NCI-H187 (cell line): ENCODE data around the gene MTCH1.

Source experiments
- DNase-seq, 2 experiments: peaks; one replicate each; lab custom pipeline; 2025; lab: John Stamatoyannopoulos, UW

MTCH1 gene

GRCh38 chr6:37017606-37018197 lies 31.7 kb upstream of the MTCH1 start:
- no peak for DNase-seq

GRCh38 chr6:37016995-37017394 lies 31.0 kb upstream of the MTCH1 start:
- no peak for DNase-seq

GRCh38 chr6:37015532-37015931 lies 29.5 kb upstream of the MTCH1 start:
- no peak for DNase-seq

GRCh38 chr6:37014667-37015066 lies 28.7 kb upstream of the MTCH1 start:
- no peak for DNase-seq

GRCh38 chr6:37013516-37014491 lies 27.8 kb upstream of the MTCH1 start:
- DNase-seq: no peak

GRCh38 chr6:37011656-37012378 lies 25.8 kb upstream of the MTCH1 start:
- DNase-seq: no peak

- DNase-seq: no peak
These were observed 24.5 kb upstream of the MTCH1 start for GRCh38 chr6:37010402-37010892.

GRCh38 chr6:37008484-37009465 lies 22.8 kb upstream of the MTCH1 start:
- no peak for DNase-seq

- DNase-seq: no peak
These were observed 21.5 kb upstream of the MTCH1 start for GRCh38 chr6:37007340-37008043.

GRCh38 chr6:37006793-37007339 lies 20.9 kb upstream of the MTCH1 start:
- no peak for DNase-seq

GRCh38 chr6:37005827-37006567 lies 20.0 kb upstream of the MTCH1 start:
- no peak for DNase-seq

GRCh38 chr6:37005061-37005810 lies 19.2 kb upstream of the MTCH1 start, which contains the start of gene FGD2:
Gene FGD2, plus strand, starts transcription at chr6:37005655. Its CDS starts 163 bp downstream, at chr6:37005818.
- DNase-seq: no peak

- peak in 1 of 2 experiments; percentile 32 for DNase-seq
These were observed 18.3 kb upstream of the MTCH1 start for GRCh38 chr6:37004044-37004980.

GRCh38 chr6:36999751-37000125 lies 13.7 kb upstream of the MTCH1 start:
- peak; percentile 51 to 85 for DNase-seq

- peak; percentile 86 to 89 for DNase-seq
These were observed 13.2 kb upstream of the MTCH1 start for GRCh38 chr6:36999061-36999750.

GRCh38 chr6:36998723-36999038 lies 12.7 kb upstream of the MTCH1 start:
- DNase-seq: no peak
